HL-60 (cell line): ENCODE results near the gene PRRT2.

Experiments
- DNase-seq, 2 experiments: peaks; one replicate each; pipeline ENCODE4 v3.0.0-alpha.2; 2010 to 2020; ENCODE audit warnings: low read depth in 1 of 2, low spot score in 1 of 2
- H3K27ac ChIP-seq: fragments of 250-450 bp; sonication (Bioruptor Pico); replicated peaks from 2 replicates; pipeline ENCODE4 v1.5.1; 2020; ENCODE audit warnings: mild to moderate bottlenecking, moderate library complexity
- H3K27me3 ChIP-seq: fragments of 250-450 bp; sonication (Bioruptor Pico); 2 replicates; pipeline ENCODE4 v1.5.1; 2021; ENCODE audit warnings: mild to moderate bottlenecking, moderate library complexity; ENCODE audit not compliant: insufficient read depth, poor library complexity, severe bottlenecking
- H3K4me3 ChIP-seq: replicated peaks from 2 replicates; pipeline ENCODE4 v1.5.1; 2011; ENCODE audit warnings: mild to moderate bottlenecking, control low read depth, low read length; ENCODE audit not compliant: insufficient read depth
- CTCF ChIP-seq: IDR thresholded peaks from one replicate; pipeline ENCODE4 v1.5.1; 2011; ENCODE audit warnings: low read length, control low read depth, inconsistent platforms; ENCODE audit not compliant: insufficient read depth
- GABPA ChIP-seq: IDR thresholded peaks from 2 replicates; pipeline ENCODE4 v1.6.1; 2012; ENCODE audit warnings: low read depth
- POLR2AphosphoS5 ChIP-seq: IDR thresholded peaks from 2 replicates; pipeline ENCODE4 v1.6.1; 2012; ENCODE audit warnings: low read depth
- SPI1 ChIP-seq: IDR thresholded peaks from 2 replicates; pipeline ENCODE4 v1.6.1; 2012; ENCODE audit warnings: low read depth, mild to moderate bottlenecking, borderline replicate concordance
- TF ChIP-seq, protein P1 (sequence below): IDR thresholded peaks from 2 replicates; pipeline ENCODE4 v1.6.1; 2012; ENCODE audit warnings: low read depth; ENCODE audit not compliant: insufficient replicate concordance

The PRRT2 gene

GRCh38 chr16:29766571-29766970 lies 45.4 kb upstream of the PRRT2 start:
- Histone ChIP-seq H3K4me3 (no peak overlapping the region), H3K27ac (no peak overlapping the region), H3K27me3 (no peaks in the 10 kb centered on the region)
- no peak for DNase-seq
- TF ChIP-seq GABPA (no peak), SPI1 (no peak), POLR2AphosphoS5 (no peak), CTCF (no peak)
- TF ChIP-seq, protein P1, sequence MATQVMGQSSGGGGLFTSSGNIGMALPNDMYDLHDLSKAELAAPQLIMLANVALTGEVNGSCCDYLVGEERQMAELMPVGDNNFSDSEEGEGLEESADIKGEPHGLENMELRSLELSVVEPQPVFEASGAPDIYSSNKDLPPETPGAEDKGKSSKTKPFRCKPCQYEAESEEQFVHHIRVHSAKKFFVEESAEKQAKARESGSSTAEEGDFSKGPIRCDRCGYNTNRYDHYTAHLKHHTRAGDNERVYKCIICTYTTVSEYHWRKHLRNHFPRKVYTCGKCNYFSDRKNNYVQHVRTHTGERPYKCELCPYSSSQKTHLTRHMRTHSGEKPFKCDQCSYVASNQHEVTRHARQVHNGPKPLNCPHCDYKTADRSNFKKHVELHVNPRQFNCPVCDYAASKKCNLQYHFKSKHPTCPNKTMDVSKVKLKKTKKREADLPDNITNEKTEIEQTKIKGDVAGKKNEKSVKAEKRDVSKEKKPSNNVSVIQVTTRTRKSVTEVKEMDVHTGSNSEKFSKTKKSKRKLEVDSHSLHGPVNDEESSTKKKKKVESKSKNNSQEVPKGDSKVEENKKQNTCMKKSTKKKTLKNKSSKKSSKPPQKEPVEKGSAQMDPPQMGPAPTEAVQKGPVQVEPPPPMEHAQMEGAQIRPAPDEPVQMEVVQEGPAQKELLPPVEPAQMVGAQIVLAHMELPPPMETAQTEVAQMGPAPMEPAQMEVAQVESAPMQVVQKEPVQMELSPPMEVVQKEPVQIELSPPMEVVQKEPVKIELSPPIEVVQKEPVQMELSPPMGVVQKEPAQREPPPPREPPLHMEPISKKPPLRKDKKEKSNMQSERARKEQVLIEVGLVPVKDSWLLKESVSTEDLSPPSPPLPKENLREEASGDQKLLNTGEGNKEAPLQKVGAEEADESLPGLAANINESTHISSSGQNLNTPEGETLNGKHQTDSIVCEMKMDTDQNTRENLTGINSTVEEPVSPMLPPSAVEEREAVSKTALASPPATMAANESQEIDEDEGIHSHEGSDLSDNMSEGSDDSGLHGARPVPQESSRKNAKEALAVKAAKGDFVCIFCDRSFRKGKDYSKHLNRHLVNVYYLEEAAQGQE, result no peak

- H3K27ac ChIP-seq, result no peak overlapping the region
- H3K27me3 ChIP-seq, result no peaks in the 10 kb centered on the region
- TF ChIP-seq CTCF (no peak), POLR2AphosphoS5 (no peak), GABPA (no peak), SPI1 (no peak)
- TF ChIP-seq, protein P1, result no peak
Measured at GRCh38 chr16:29767062-29767461, 44.9 kb upstream of the PRRT2 start.

GRCh38 chr16:29769507-29769906 lies 42.5 kb upstream of the PRRT2 start:
- no peak overlapping the region for H3K27ac ChIP-seq
- TF ChIP-seq CTCF, result no peak
- no peak for TF ChIP-seq SPI1
- TF ChIP-seq POLR2AphosphoS5, result no peak
- no peak for TF ChIP-seq GABPA
- TF ChIP-seq, protein P1, result no peak
- no peak overlapping the region for H3K4me3 ChIP-seq
- H3K27me3 ChIP-seq, result no peaks in the 10 kb centered on the region
- DNase-seq, result no peak

More at GRCh38 chr16:29767062-29767461, 44.9 kb upstream of the PRRT2 start:
- no peak for DNase-seq
- H3K4me3 ChIP-seq, result no peak overlapping the region
